ENCODE data around the gene CRNKL1. TPM values are rescaled to one million over a fixed set of nuclear protein-coding genes. Genes with fewer than 3 reads are reported as not detected.
A peak's percentile ranks its signal among the peaks of the same experiment; 100 is the strongest.

CRNKL1 gene
- total and polyA plus RNA-seq, 2 of the 4 experiments (the other 2 are of a cell fraction): 7.4 to 20.1 TPM

DNA sequence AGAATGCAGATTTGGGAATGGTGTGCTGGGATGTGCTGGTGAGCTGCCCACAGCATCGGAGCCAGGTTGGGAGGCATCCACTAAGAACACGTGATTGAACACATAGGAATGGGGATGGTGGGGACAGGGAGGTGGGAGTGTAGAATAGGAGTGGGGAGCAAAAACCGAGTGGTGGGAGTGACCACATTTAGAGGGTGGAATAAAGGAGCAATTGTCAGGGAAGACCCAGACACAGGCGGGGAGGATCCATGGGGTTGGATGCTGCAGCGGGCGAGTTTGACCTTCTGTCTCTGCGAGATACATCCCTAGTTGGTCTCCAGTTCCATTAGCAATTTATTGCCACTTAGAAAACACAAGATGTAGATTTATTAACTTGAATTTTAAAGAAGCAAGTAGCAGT, 30.4 kb downstream of the CRNKL1 start:
- no peak overlapping the region for H4K91ac ChIP-seq (ENCODE audit: insufficient read depth, low read depth, low read length)
- intact Hi-C loops (cut with micrococcal nuclease) (no loop called here), dilution Hi-C loops (cut with HindIII; ENCODE audit: low sequenced_read_pairs, unreplicated experiment) (no loop called here), in situ Hi-C loops (cut with MboI; ENCODE audit: low sequenced_read_pairs) (no loop called here)
- no peak overlapping the region for H2BK5ac ChIP-seq (ENCODE audit: low read depth, low read length, poor library complexity, severe bottlenecking)
- peaks cover 20% of the 10 kb centered on the region for H3K4me1 ChIP-seq (ENCODE audit: control insufficient read depth, insufficient read depth, low read length)
- peaks cover 8% of the 10 kb centered on the region for H3K36me3 ChIP-seq (ENCODE audit: control insufficient read depth, insufficient read depth, low read length)
- no peak overlapping the region for H3K18ac ChIP-seq (ENCODE audit: low read depth, low read length)
- H4K8ac ChIP-seq (ENCODE audit: low read depth in 2 of 2, low read length in 2 of 2): no peak overlapping the region
- H2BK120ac ChIP-seq (ENCODE audit: low read depth, low read length): no peak overlapping the region
- H3K9me1 ChIP-seq (ENCODE audit: insufficient read depth, low read length): peaks cover 19% of the 10 kb centered on the region
- WGBS, 2 experiments (ENCODE audit: extremely low coverage in 2 of 2, insufficient read length in 1 of 2): 100% methylated on average over 2 of the region's 7 CpGs; no CpG with 5 or more reads in 1 of the 2 experiments
- peaks cover 24 to 75% of the 10 kb centered on the region in 2 experiments for H3K79me1 ChIP-seq (ENCODE audit: low read depth in 1 of 2, low read length in 2 of 2)
- ChIA-PET CTCF (no interaction called here), POLR2A (ENCODE audit: unreplicated experiment) (no interaction called here)
- peaks cover 21% of the 10 kb centered on the region for H4K20me1 ChIP-seq (ENCODE audit: insufficient read depth, low read length)
- no peaks in the 10 kb centered on the region for H3K27me3 ChIP-seq (ENCODE audit: control insufficient read depth, insufficient read depth, low read length)
- no peak overlapping the region for H2AK9ac ChIP-seq (replicated peaks; ENCODE audit: low read depth, low read length, poor library complexity)
- ATAC-seq (ENCODE audit: low read depth) (no peak), DNase-seq (no peak)
- TF ChIP-seq RAD21 (IDR thresholded peaks at IDR 0.05; ENCODE audit: low read length) (no peak), MAFK (IDR thresholded peaks at IDR 0.05; ENCODE audit: low read depth, low read length) (no peak), RFX5 (IDR thresholded peaks at IDR 0.05; ENCODE audit: low read depth, low read length) (no peak), POLR2A (IDR thresholded peaks at IDR 0.05; ENCODE audit: low read depth, low read length) (no peak), CHD1 (IDR thresholded peaks at IDR 0.05; ENCODE audit: low read depth, low read length) (no peak)
- TF ChIP-seq, protein P1, sequence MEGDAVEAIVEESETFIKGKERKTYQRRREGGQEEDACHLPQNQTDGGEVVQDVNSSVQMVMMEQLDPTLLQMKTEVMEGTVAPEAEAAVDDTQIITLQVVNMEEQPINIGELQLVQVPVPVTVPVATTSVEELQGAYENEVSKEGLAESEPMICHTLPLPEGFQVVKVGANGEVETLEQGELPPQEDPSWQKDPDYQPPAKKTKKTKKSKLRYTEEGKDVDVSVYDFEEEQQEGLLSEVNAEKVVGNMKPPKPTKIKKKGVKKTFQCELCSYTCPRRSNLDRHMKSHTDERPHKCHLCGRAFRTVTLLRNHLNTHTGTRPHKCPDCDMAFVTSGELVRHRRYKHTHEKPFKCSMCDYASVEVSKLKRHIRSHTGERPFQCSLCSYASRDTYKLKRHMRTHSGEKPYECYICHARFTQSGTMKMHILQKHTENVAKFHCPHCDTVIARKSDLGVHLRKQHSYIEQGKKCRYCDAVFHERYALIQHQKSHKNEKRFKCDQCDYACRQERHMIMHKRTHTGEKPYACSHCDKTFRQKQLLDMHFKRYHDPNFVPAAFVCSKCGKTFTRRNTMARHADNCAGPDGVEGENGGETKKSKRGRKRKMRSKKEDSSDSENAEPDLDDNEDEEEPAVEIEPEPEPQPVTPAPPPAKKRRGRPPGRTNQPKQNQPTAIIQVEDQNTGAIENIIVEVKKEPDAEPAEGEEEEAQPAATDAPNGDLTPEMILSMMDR (conservative IDR thresholded peaks at IDR 0.05; ENCODE audit: low read depth, low read length): no peak
- TF ChIP-seq, protein P2, sequence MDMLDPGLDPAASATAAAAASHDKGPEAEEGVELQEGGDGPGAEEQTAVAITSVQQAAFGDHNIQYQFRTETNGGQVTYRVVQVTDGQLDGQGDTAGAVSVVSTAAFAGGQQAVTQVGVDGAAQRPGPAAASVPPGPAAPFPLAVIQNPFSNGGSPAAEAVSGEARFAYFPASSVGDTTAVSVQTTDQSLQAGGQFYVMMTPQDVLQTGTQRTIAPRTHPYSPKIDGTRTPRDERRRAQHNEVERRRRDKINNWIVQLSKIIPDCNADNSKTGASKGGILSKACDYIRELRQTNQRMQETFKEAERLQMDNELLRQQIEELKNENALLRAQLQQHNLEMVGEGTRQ (IDR thresholded peaks at IDR 0.05; ENCODE audit: low read depth, low read length): no peak
- no peak overlapping the region for H3K14ac ChIP-seq (replicated peaks; ENCODE audit: low read depth, low read length)
- no peaks in the 10 kb centered on the region for H3K9me3 ChIP-seq (ENCODE audit: control insufficient read depth, insufficient read depth, low read length)
- H3K56ac ChIP-seq (ENCODE audit: extremely low read depth, insufficient read depth, low read length): no peak overlapping the region
- no peak overlapping the region for H2BK20ac ChIP-seq (ENCODE audit: low read depth, low read length)
- H3K27ac ChIP-seq (ENCODE audit: insufficient read depth, low read length): no peak overlapping the region; the same call in 1 of the 2 replicates
- no peak overlapping the region for H3K4me3 ChIP-seq (ENCODE audit: insufficient read depth, low read depth, low read length)
- peak overlapping the region; percentile 16; the same call in 1 of the 2 replicates for H3K23ac ChIP-seq (ENCODE audit: low read depth, low read length)
- no peak overlapping the region for H3K4ac ChIP-seq (ENCODE audit: low read depth, low read length)
- no peak overlapping the region for H3K9ac ChIP-seq (ENCODE audit: low read depth, low read length)
- no TSS peak for BruUV-seq (replicated peaks)
- no peak overlapping the region for H4K5ac ChIP-seq (ENCODE audit: low read depth, low read length)
- H3K4me2 ChIP-seq (ENCODE audit: low read depth, low read length): no peak overlapping the region; the same call in 1 of the 2 replicates
- H2AK5ac ChIP-seq (ENCODE audit: low read depth, low read length): no peak overlapping the region
- no peak overlapping the region for H2BK15ac ChIP-seq (ENCODE audit: low read depth, low read length)
- H2AFZ ChIP-seq (replicated peaks; ENCODE audit: low read length, poor library complexity): no peak overlapping the region
